KBM-7 (cell line): ENCODE measurements around the gene CAMK2B.

ENCODE experiments used
- DNase-seq: peaks from one replicate; pipeline ENCODE4 v3.0.0-alpha.2; 2015
- in situ Hi-C: fragments of 300-500 bp; cut with MboI; formaldehyde crosslinking; loops from 2 replicates; pipeline ENCODE4 v1.14.3; 2020; ENCODE audit warnings: low sequenced_read_pairs, low pct_unique_long_range_greater_than_20kb, mixed read lengths

CAMK2B gene

GRCh38 chr7:44264221-44264931 is 61.0 kb downstream of the CAMK2B start:
- in situ Hi-C loops = no loop called here
- DNase-seq = no peak

GRCh38 chr7:44263326-44264082 is 61.9 kb downstream of the CAMK2B start:
- DNase-seq = no peak
- in situ Hi-C loops = no loop called here

- in situ Hi-C loops = no loop called here
- DNase-seq = no peak
These were observed 63.4 kb downstream of the CAMK2B start for GRCh38 chr7:44262031-44262430.

GRCh38 chr7:44261240-44261639 is 64.2 kb downstream of the CAMK2B start:
- no peak for DNase-seq
- in situ Hi-C loops = no loop called here

GRCh38 chr7:44259547-44260457 is 65.6 kb downstream of the CAMK2B start:
- in situ Hi-C loops = no loop called here

GRCh38 chr7:44258865-44259546 is 66.4 kb downstream of the CAMK2B start:
- DNase-seq = no peak
- in situ Hi-C loops = no loop called here

More at GRCh38 chr7:44259547-44260457, 65.6 kb downstream of the CAMK2B start:
- DNase-seq = no peak

- DNase-seq = no peak
- in situ Hi-C loops = no loop called here
These were observed 67.0 kb downstream of the CAMK2B start for GRCh38 chr7:44258423-44258760.

- in situ Hi-C loops = no loop called here
- DNase-seq = peak; percentile 86
These were observed 67.6 kb downstream of the CAMK2B start for GRCh38 chr7:44257618-44258422.

GRCh38 chr7:44257213-44257612 is 68.2 kb downstream of the CAMK2B start:
- no peak for DNase-seq
- in situ Hi-C loops = no loop called here

- DNase-seq = no peak
- in situ Hi-C loops = no loop called here
These were observed 68.9 kb downstream of the CAMK2B start for GRCh38 chr7:44256459-44256858.

GRCh38 chr7:44251881-44252280 is 73.5 kb downstream of the CAMK2B start:
- no peak for DNase-seq
- in situ Hi-C loops = no loop called here

- in situ Hi-C loops = no loop called here
- no peak for DNase-seq
These were observed 74.1 kb downstream of the CAMK2B start for GRCh38 chr7:44251269-44251668.

GRCh38 chr7:44249639-44250234 is 75.7 kb downstream of the CAMK2B start:
- DNase-seq = no peak
- in situ Hi-C loops = loop anchor here (25.0 kb wide), 1 partner anchor 238 kb away; the partner anchor contains the start of gene NUDCD3

- no peak for DNase-seq
- in situ Hi-C loops = loop anchor here (25.0 kb wide), 1 partner anchor 239 kb away; the partner anchor contains the start of gene NUDCD3
These were observed 77.3 kb downstream of the CAMK2B start for GRCh38 chr7:44247868-44248651.

GRCh38 chr7:44246396-44247113 is 78.8 kb downstream of the CAMK2B start:
- in situ Hi-C loops = loop anchor here (25.0 kb wide), 1 partner anchor 241 kb away; the partner anchor contains the start of gene NUDCD3

GRCh38 chr7:44244282-44244681 is 81.1 kb downstream of the CAMK2B start:
- DNase-seq = peak; percentile 23
- in situ Hi-C loops = loop anchor here (25.0 kb wide), 1 partner anchor 243 kb away; the partner anchor contains the start of gene NUDCD3

More at GRCh38 chr7:44246396-44247113, 78.8 kb downstream of the CAMK2B start:
- DNase-seq = no peak
